GM21619 (cell line): ENCODE measurements around the gene ABHD12.

Source experiments
- ATAC-seq: cut with Tn5 transposase; IDR thresholded peaks from one replicate; pipeline ENCODE4 v1.9.1; 2021; ENCODE audit not compliant: unreplicated experiment

Gene ABHD12

DNA sequence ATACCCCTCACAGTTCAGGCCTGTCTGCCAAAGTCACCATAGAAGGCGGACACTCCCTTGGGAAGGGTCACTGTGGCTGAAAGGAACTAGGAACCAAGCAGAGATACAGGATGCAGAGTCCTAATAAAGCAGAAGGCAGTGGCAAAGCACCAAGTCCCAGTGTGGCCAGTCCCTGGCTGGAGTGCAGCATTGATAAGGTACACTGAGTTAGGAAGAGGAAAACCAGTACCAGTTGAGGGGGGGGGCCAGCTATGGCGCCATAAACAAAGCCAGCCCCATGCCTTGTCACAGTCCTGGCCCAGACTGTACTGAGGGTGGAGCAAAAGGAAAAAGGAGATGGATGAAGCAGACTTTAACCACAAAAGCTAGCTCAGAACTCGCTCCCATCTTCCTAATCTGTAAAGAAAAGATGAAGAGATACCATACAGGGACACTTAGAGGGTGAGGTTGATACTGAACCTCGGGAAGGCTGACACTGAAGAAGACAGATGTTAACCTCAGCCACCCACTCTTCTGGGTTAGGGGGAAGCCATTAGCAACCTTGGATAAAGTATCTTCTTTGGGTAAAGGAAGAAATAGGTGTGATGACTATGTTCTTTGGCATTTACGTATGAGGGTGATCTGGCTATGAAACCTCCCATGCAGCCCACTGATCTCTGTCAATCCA is 7.8 kb downstream of the ABHD12 start:
- ATAC-seq: no peak

GRCh38 chr20:25380945-25381614 is 9.6 kb downstream of the ABHD12 start:
- ATAC-seq: no peak

DNA sequence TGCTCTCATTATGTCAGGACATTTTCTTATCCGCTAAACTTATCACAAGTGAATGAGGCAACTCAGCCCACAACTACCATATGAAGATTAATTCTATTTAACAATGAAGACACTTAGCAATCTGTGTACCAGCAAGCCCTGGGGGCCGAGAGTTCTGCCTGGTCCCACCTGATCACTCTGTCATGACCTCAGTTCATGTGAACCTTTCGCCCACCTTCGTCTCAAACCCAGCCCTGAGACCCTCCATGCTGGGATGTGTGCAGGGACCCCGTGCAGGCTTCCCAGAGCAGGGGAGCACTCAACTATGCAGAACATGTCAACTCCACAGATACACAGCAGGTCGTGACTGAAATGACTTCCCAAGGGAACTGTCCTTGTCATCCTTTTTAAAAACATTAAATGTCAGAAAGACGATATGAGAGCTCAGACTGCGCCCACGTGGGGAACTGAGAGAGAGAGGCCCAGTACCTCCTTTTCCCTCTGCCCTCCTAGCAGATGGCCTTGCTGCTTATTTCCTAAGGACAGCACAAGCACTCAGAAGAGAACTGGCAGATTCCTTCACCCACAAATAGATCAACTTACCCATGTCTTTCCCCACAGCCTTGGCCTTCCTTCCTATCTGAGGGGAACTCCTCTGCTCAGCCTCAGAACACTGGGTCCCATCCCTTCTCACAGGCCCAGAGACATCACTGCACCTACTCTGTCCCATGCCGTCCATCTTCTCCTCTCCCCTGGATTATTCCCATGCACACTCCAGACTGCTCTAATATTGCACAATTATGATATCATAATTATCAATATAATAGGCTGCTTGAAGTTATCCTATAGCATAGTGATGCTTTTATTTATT is 11.5 kb downstream of the ABHD12 start:
- ATAC-seq: no peak

- no peak for ATAC-seq
These were observed 12.3 kb downstream of the ABHD12 start for GRCh38 chr20:25378189-25378883.

DNA sequence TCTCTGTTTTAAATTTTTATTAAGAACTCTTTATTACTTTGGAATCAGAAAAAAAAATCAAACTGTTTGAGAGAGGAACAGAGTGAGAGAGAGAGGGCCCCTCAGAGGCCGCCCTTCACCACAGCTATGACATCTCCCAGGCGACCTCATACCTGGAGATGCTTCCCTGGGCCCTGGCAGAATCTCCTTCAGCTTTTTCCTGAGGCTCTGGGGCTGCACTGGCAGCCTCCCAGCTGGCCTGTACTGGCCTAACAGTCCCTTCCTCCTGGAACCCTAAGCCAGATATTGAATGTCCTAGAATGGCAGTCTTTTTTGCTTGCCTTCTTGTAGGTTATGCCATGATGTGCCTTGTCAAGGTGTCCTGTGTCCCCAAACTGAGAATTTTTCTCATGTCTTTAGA is 13.7 kb downstream of the ABHD12 start:
- ATAC-seq: no peak

- no peak for ATAC-seq
These were observed 14.4 kb downstream of the ABHD12 start for GRCh38 chr20:25376236-25376635.

- no peak for ATAC-seq
These were observed 15.8 kb downstream of the ABHD12 start for GRCh38 chr20:25374842-25375241.

GRCh38 chr20:25372584-25373336 is 17.9 kb downstream of the ABHD12 start:
- ATAC-seq: no peak

GRCh38 chr20:25369971-25370370 is 20.7 kb downstream of the ABHD12 start:
- ATAC-seq: no peak

- ATAC-seq: no peak
These were observed 21.1 kb downstream of the ABHD12 start for GRCh38 chr20:25369529-25369928.

- no peak for ATAC-seq
These were observed 21.7 kb downstream of the ABHD12 start for GRCh38 chr20:25368976-25369375.

GRCh38 chr20:25368526-25368925 is 22.1 kb downstream of the ABHD12 start:
- no peak for ATAC-seq

DNA sequence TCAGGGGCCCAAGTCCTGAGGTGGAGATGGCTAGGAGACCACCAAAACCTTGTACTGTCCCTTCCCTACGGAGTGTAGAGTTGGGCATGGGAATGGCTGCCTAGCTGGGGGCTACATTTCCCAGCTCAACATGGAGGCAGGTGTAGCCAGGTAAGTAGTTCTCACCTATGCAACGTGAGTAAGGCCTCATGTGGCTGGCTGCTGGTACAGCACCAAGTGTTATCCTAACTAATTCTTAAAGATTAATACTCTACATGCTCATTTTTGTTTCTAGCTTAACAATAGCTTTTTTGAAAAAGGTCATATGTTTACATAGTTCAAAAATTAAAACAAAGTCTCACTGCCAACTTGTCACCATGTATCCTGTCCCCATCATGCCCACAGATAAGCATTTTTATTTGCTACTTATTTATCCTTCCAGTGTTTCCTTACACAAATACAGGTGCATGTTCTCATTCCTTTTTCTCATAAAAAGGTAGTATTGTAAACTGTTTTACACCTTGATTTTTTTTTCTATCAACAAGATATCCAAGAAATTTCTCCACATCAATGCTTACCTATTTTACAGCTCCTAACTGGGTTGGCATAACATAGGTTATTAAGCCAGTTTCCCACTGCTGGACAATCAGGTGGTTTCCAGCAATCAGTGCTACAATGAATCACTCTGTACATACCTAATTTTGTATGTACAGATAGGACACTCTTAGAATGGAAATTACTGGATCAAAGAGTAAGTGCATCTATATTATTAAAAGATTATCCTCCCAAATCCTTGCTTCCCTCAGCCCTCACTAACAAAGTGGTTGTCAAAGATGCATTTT is 25.5 kb downstream of the ABHD12 start:
- no peak for ATAC-seq

DNA sequence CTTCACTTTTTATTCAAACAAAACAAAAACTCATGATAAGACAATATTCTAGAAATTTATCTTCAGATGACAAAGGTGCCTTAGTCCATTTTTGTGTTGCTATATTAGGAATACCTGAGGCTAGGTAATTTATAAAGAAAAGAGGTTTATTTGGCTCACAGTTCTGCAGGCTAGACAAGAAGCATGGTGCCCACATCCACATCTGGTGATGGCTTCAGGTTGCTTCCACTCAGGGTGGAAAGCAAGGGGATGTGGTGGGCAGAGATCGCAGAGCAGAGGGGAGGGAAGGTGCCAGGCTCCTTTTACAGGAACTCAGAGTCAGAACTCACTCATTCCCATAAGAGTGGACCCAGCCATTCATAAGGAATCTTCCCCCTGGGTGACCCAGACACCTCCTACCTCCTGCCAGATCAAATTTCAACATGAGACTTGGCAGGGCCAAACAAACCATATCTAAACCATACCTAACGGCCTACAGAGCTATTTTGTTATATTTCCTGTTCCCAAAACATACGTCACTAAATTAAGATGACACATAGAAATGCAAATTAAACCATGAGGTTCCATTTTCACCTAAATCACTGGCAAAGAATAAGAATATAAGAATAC is 26.4 kb downstream of the ABHD12 start:
- no peak for ATAC-seq

DNA sequence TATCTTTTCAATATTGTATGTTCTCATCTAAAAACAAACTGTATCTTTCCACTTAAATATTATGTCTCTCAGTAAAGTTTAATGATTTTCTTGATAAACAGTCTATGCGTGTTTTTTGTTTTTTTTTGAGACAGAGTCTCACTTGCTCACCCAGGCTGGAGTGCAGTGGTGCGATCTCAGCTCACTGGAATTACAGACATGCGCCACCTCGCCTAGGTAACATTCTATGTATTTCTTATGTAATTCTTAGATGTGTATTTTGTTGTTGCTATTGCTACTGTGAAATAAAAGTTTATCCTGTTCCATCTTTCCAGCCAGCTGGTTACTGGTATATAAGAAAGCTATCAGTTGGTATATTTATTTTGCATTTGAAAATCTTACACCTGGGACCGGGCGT is 29.4 kb downstream of the ABHD12 start:
- ATAC-seq: no peak

DNA sequence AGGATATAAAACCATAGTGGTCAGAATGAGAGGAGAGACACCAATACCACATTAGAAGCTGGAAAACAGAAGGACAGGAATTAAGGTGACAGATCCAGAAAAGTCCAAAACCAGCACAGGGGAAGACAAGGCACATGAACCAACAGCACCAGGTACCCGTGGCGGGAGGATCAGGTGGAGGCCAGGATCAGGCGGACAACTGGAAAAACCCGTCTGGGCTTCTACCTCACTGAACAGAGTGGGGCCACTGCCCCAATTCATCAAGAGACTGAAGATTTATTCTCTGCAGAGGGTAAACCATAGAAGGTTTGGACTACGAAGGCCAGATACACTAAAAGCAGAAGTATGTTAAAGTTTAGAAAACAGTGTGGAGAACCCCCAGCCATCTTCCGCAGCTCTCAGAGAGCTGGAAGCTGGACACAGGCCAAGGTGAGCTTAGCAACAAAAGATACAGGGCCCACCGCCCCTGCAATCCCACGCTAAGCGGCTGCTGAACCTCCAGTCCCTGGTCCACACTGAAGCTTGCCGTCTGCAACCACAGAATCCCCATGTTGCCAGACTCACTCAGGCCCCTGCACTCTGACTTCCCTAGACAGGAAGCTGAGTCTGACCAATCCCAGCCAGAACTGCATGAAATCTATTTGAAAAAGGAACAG is 29.9 kb downstream of the ABHD12 start:
- no peak for ATAC-seq

GRCh38 chr20:25356271-25356933 is 34.2 kb downstream of the ABHD12 start:
- ATAC-seq: no peak

GRCh38 chr20:25355866-25356265 is 34.8 kb downstream of the ABHD12 start:
- ATAC-seq: no peak
